GM18498 (cell line): Measurements from ENCODE around the gene AKAP6.

Experiments
- ATAC-seq: cut with Tn5 transposase; IDR thresholded peaks from one replicate; pipeline ENCODE4 v1.9.1; 2021; ENCODE audit warnings: mild to moderate bottlenecking, moderate library complexity; ENCODE audit not compliant: unreplicated experiment

Gene AKAP6

DNA sequence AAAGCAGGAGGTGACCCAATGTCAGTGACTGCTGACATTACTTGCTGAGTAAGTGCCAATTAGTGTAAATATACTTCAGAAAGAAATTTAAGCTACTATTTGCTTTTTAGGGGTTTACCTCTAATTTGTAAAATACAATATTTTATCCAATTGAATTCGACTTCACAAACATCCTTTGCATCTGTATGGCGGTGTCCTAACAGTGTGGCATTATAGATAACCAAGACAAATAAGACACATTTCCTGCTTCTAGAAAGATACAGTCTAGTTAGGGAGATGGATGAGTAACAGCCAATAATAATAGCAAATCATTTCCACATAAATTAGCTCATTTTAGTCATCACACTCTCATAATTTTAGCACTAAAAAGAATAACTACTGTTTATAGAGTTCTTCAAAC lies 196.5 kb downstream of the AKAP6 start:
- ATAC-seq, result no peak

DNA sequence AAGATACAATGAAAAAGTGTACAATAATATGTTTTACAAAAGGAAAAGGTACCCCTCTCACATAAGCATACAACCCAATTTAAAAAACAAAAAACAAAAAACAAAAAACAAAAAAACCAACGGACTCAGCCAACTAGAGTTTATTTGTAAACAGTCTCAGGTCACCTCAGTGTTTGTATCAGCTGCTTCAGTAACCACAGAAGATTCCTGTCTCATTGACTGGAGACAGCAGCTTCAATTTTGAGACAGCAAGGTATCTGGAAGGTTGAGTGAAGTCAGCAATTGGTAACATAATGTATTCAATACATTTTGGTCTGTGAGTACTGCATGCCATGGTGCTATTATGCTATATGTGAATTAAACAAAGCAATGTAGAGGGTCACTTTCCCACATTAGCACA lies 201.7 kb downstream of the AKAP6 start:
- ATAC-seq, result no peak

DNA sequence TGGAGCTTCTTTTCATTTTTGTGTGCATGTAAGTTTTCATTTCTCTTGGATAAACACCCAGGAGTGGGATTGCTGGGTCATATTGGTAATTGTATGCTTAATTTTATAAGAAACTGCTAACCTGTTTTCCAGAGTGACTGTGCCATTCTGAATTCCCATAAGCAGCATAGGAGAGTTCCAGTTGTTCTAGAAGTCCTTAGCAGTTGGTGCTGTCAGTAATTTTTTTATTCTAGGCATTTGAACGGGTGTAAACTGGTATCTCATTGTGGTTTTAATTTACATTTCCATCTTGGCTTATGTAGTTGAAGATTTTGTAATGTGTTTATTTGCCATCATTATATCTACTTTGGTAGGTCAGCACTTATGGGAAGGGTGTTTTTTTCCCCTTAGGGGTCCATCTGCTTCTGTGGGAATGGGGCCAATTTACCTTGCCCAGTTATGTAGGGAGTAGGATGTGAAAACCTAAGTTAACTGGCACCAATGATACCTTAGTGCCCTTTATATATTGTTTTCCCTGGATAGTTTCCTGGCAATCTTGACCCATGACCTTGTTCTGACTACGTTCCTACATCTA lies 202.9 kb downstream of the AKAP6 start:
- no peak for ATAC-seq

DNA sequence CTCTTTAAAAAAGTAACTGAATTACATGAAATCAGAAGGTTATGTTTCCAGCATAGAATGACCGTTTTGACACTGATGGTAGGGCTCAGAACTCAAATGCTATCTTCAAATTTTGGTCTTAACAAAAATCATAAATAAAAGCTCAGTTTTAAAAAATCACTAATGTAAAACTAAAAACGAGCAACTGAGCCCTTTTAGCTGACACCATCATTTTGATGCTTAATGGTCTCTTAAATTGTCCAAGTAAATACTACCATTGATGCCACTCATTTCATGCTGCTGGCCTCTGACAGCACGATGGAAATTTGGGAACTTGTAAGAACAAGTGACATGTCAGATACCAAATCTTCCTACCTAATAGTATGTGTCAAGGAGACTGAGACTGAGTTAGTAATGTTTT lies 205.0 kb downstream of the AKAP6 start:
- no peak for ATAC-seq

DNA sequence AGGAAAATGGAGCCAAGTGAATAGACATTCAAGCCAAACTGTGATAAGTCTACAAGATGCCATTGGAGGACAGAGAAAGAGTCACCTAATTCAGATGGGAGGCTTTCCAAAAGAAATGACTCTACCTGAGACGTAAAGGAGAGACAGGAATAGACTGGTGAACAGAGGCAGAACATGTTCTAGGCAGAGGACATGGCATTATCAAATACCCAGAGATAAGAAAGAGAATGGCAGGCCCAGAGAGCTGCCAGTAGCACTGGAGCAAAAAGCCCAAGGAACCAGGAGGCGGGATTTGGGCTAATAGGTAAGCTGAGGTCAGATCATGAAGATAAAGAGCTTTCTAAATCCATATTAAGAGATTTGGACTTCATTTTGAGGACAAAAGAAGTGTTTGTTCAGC lies 207.1 kb downstream of the AKAP6 start:
- no peak for ATAC-seq

DNA sequence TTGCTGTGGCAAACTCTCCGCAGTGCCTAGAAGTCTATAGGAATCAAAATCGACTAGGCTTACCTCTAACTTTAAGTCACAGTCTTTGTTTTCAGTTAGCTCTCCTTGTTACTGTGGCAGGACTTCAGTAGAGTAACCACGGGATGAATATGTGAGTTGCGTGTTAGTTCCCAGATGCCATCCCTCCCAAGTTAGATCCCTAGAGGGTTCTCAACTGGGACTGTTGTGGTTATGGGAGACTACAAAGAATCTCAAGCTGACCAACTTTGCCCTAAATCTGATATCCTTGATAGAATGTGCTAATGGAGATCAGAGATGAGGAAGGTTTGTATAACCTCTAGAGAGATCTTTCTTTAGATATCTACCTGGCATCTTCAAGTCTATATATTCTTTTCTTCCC lies 208.1 kb downstream of the AKAP6 start:
- ATAC-seq, result no peak

DNA sequence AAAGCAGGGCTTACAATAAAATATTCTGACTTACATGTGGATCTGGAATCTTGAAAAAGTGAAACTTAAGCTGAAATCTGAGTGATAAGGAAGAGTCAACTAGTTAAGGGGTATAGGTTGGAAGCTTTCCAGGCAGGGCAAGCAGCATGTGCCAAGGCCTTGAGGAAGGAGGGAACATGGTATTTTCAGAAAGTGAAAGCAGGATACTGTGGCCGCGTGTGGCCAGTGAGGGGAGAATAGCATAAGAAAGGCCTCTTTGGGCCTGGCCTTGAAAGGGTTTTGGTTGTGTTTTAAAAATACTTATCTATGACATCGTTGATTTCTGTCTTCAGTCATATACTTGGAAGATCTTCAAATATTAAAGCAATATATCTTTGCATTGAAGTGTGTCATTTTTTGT lies 213.4 kb downstream of the AKAP6 start:
- ATAC-seq, result no peak

DNA sequence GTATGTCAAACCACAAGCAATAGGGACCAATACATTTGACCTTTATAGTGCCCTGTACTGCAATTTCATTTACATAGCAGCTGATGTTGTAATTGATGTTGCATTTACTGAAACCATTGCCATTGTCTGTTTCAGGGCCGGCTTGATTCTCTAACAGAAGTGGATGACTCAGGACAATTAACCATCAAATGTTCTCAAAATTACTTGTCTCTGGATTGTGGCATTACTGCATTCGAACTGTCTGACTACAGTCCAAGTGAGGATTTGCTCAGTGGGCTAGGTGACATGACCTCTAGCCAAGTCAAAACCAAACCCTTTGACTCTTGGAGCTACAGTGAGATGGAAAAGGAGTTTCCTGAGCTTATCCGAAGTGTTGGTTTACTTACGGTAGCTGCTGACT lies 216.0 kb downstream of the AKAP6 start:
- ATAC-seq, result no peak

DNA sequence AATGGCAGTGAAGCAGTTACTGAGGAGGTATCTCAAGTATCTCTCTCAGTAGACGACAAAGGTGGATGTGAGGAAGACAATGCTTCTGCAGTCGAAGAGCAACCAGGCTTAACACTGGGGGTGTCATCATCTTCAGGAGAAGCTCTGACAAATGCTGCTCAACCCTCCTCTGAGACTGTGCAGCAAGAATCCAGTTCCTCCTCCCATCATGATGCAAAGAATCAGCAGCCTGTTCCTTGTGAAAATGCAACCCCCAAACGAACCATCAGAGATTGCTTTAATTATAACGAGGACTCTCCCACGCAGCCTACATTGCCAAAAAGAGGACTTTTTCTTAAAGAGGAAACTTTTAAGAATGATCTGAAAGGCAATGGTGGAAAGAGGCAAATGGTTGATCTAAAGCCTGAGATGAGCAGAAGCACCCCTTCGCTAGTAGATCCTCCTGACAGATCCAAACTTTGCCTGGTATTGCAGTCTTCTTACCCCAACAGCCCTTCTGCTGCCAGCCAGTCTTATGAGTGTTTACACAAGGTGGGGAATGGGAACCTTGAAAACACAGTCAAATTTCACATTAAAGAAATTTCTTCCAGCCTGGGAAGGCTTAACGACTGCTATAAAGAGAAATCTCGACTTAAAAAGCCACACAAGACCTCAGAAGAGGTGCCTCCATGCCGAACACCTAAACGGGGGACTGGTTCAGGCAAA lies 216.6 kb downstream of the AKAP6 start:
- no peak for ATAC-seq

DNA sequence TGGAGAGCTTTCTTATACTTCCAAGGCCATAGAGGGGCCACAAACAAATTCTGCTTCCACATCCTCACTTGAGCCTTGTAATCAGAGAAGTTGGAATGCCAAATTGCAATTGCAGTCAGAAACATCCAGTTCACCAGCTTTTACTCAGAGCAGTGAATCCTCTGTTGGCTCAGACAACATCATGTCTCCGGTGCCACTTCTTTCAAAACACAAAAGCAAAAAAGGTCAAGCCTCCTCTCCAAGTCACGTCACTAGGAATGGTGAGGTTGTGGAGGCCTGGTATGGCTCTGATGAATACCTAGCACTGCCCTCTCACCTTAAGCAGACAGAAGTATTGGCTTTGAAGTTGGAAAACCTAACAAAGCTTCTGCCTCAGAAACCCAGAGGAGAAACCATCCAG lies 217.1 kb downstream of the AKAP6 start:
- no peak for ATAC-seq

DNA sequence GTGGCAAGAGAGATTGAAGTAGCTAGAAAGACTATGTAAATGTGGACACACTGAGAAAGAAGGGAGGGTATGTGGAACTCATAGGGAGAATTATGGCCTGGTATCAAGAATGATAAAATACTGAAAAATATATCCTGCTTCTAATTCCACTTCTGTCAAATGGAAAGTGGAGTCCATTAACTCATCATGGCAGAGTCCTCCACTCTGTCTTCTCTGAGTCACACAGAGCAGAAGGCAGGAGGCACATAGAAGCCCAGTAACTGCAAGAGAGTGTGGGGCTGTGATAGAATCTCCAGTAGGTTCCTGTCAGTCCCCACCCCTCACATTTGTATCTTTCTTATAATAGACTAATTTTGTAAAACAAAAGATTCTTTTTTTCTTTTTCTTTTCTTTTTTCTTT lies 223.7 kb downstream of the AKAP6 start:
- no peak for ATAC-seq

DNA sequence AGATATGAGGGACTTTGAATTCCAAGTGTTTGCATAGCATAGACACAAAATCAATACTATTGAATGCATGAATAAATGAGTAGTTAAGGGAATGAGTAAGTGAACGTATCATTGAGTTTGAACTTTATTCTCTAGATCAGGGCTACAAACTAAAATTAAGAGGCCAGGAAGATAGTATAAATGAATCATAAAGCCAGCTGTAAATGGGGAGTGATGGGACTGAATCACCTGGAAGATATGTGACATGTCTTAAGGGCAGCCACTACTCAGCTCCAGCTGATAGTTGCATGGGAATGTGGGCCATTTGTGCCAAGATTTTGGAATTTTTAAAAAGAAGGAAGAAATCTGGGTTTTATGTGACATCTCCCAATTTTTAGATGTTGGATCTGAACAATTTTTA lies 229.9 kb downstream of the AKAP6 start:
- no peak for ATAC-seq

DNA sequence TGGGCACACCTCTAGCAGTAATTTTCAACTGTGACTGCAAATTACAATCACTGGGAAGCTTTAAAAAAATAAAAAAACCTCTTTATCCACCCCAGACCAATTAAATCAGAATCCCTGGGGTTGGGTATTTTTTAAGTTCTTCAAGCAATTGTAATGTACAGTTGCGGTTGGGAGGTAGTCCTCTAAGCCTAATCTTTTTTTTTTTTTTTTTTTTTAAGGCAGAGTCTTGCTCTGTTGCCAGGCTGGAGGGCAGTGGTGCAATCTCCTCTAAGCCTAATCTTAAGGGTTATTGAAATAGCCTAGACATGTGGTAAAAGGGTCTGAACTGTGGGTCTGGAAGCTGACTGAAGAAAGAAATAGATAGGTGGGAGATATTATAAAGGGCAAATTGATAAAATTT lies 230.5 kb downstream of the AKAP6 start:
- no peak for ATAC-seq

DNA sequence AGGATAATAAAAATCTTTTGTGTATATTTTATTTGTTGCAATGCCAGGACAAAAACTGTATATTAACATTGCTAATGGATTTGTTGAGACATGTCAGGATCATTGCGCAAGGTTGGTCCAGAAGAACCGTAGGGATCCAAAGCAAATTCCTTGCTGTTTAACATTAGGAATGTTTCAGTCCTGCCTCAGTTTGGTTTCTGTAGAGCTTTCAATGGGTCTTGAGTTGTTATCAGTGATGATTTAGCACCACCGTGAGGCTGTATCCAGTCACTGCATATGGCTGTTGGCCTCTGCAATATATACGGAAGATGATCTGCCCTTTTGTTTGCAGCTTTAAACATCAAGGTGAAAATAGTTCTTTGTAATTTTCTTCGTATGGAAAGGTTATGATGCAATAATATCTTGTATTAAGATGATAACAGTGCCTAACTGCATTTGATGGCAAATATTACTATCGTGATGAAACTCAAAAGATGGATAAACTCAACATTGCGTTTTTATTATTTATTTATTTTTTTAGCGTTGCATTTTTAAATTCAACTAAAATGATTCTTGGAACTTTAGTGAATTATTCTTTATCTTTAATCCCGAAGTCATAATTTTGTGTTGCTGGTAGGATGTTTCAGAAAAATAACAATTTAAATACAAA lies 231.2 kb downstream of the AKAP6 start:
- ATAC-seq, result peak; percentile 64

DNA sequence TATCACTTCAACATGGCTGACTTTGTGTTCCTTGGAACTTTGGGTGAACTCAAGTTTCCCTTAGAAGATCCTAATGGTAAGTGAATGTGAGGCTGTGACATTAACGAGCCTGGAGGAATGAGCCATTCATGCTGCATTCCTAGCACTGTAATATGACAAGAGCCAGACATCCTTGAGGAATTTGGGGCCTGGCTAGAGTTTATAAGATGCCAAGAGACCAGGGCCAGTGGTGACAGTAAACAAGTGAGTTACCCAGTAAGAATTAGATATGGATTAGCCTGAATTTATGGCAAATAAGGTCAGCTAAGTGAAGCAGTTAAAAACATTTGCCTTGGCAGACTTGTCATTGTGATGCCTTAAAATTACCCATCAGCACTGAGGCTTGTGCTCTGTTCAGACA lies 232.4 kb downstream of the AKAP6 start:
- ATAC-seq, result no peak

DNA sequence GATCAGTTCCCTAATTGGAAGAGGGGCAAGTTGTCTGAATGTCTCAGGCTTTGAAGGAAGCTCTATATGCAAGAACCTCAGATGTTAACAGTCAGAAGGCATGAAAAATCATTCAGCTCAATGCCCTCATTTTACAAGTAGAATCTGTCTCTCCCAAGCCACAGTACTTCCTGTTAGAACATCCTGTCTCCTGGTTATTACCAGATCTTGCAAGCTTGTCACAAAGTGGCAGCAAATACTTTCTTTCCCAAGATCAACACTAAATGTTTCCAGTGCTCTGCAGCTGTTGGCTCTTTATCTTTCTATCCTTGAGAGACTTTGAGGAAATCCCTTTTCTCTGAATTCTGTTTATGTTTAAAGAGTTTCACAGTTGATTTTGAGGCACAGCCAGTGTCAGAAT lies 235.5 kb downstream of the AKAP6 start:
- ATAC-seq, result no peak

DNA sequence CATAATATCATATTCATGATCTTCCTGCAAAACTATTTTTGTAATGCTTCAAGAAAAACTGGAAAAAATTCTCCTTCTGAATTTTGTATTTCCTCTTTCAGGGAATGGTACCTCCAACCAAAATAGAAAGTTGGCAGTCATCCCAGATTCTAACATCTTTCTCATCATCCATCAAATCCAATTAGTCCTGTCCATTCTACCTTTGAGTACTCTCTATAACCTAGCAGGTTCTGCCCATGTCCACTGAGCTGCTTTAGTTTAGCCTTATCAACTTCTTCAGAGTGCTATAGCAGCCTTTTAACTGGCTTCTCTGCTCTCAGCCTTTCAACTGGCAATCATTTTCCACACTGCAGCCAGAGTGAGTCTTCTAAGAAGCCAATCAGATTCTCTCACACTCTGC lies 236.2 kb downstream of the AKAP6 start:
- no peak for ATAC-seq

DNA sequence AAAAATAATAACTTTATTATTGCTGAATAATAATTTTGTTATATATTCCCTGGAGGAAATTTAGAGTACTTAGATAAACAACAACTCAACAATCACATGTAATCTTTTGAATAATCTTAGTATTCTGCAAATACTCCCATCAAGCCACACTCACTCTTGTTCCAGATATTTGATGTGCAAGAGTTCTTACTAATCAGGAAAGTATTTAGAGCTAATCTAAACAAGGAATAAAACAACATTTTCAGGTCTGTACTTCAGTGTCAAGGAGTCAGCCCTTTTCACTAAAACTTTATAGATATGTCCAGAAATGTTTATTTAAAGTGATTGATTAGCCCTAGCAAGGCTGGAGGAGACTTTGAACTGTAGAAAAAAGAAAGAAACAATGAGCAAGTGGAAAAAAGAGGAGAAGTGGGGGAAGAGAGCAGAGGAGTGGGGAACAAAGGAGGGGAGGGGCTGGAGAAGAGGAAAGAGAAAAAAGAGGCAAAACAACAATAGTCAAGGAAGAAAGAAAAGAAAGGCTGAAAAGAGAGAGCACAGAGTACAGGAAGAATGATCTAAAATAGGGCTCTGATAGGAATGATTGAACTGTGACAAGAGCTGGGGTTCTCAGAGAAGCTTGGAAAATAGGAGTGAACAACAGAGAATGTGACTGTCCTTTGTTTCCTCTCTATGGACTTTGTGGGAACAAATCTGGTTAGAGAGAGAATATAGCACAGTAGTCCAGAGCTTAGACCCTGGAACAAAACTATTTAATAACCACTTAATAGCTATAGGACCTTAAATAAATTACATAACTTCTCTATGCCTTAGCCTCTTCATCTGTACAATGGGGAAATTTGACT lies 238.7 kb downstream of the AKAP6 start:
- no peak for ATAC-seq

DNA sequence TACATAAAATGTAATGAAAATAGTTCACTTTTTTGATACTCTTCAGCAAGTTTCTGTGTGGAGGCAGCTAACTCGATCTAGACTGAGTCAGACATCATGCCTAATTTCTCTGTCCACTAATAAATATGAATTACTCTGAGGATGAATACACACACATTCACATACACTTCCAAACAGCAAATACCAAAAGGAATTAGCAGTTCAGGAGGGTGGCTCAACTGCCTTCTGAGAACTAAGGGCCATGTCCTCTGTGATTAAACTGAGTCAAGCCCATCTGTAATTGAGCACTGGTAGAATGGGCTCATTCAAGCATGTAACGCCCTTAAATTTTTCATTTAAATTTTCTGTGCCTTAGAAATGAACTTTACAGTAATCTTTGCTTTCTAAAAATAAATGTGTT lies 242.5 kb downstream of the AKAP6 start:
- ATAC-seq, result no peak

DNA sequence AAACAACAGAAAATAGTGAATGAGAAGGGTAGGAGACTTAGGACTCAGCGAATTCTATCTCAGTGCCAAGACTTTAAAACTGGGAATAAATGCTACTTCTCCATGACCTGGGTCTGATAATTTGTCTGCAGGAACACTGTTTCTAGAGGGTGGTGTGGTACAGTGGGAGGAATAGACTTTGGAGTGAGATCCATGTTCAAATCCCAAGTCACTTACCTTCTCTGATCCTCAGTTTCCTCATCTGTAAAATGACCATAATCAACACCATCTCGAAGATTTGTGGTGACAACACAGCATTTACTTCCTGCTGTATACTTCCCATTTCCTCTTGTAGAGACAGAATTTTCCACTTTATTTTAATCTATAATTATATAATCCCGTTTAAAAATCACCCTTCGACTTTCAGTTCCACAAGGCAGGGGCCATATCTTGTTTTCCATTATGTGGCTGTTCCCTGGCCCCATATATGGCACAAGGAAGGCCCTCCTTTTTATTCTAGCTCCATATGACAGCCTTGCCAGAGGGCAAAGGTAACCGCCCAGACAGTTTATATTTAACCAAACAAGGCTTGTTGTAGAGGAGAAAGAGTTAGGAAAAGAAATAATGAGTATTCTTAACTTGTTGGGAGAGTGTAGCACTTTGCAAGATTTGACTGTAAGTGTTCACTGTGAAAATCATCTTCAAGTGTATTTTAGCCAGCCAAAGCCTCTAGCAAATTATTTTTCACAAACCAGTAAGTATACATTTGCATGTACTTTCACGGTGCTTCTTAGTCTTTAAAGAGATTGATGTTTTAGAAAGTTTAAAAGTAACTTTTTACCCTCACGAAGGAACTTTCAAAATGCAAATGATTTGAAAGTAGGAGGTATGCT lies 243.1 kb downstream of the AKAP6 start:
- peak; percentile 72 for ATAC-seq

DNA sequence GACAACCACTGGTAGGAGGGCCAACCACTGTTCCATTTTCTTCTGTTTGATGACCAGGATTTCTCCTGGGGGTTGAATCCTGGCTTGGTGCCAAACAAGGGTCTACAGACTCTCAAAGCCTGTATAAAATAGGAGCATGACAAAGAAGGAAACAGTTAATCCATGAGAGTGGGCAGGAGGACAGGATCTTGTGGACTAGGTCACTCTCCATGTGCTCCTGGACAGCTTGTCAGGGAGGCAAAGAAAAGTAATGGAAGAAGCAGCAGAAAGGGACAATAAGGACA lies 243.7 kb downstream of the AKAP6 start:
- no peak for ATAC-seq
